ENCODE results near the gene IER3IP1.

Gene IER3IP1

DNA sequence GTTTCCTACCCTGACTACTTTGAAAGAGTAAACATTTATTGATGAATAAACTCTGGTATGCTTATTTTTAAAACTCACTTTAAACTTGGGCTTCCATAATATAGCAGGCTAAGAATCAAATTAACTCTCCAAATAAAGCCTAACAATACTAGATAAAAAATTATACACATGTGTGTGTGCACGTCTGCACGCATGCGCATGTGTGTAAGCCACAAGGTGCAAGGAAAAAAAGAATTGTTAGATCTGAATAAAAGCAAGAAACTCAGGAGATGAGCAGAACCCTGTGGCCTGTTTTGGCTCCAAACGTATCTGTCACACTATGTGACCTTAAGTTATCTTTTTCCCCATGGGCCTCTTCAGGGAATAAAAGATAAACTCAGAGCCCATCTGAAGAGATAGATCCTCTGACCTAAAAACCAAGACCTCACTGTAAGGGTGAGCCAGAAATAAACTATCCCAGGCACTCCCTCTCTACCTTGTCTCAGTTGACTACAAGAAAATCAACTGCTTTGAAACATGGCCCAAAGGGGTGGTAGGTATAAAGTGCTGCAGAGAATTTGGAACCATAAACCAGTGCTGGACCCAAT is 32.2 kb downstream of the IER3IP1 start:
- Mint-ChIP-seq H3K27me3 (no peaks in the 10 kb centered on the region), H3K4me1 (peaks cover 25% of the 10 kb centered on the region)
- ATAC-seq, result no peak

DNA sequence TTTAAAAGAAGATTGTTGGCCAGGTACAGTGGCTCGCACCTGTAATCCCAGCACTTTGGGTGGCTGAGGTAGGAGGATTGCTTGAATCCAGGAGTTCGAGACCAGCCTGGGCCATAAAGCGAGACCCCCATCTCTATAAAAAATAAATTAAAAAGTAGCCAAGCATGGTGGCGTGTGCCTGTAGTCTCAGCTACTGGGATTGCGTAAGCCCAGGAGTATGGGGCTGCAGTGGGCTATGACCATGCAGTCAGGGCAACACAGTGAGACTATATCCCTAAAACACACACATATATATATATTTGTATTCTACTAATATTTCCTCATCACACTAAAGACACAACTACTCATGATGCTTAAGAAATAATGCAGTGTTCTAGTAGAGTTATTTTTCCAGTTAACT is 33.0 kb downstream of the IER3IP1 start:
- no peak overlapping the region for H3K27ac Mint-ChIP-seq
- H3K36me3 Mint-ChIP-seq (ENCODE audit: low read depth), result peaks cover 19% of the 10 kb centered on the region
- H3K27me3 Mint-ChIP-seq, result no peaks in the 10 kb centered on the region
- peaks cover 18% of the 10 kb centered on the region for H3K4me1 Mint-ChIP-seq
- DNase-seq (no peak), ATAC-seq (no peak)
- no peaks in the 10 kb centered on the region for H3K9me3 Mint-ChIP-seq
- no peak overlapping the region for H3K4me3 Mint-ChIP-seq

More for the DNA sequence above, 32.2 kb downstream of the IER3IP1 start:
- H3K4me3 Mint-ChIP-seq, result no peak overlapping the region
- no peak overlapping the region for H3K27ac Mint-ChIP-seq
- DNase-seq, result no peak
- peaks cover 20% of the 10 kb centered on the region for H3K36me3 Mint-ChIP-seq (ENCODE audit: low read depth)
- H3K9me3 Mint-ChIP-seq, result no peaks in the 10 kb centered on the region

DNA sequence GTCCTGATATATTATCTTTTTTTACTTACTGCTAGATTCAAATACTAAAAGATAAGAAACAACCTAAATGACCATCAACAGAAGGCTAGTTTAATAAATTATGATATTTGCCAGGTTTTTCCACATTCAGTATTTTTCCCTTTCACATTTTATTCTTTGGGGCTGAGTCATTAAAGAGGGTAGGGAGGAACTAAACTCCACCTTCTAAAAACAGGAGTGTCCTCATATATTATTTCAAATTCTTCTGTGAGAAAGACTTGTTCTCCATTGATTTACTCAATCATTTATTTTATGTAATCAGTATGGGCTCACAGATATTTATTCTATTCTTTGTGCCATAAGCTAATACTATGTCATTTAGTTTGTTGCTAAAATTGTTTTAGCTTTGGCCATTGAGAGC is 34.9 kb downstream of the IER3IP1 start:
- Mint-ChIP-seq H3K27me3 (no peaks in the 10 kb centered on the region), H3K27ac (no peak overlapping the region), H3K4me1 (peaks cover 9% of the 10 kb centered on the region), H3K9me3 (no peaks in the 10 kb centered on the region), H3K4me3 (no peak overlapping the region), H3K36me3 (ENCODE audit: low read depth) (peaks cover 23% of the 10 kb centered on the region)
- DNase-seq (no peak), ATAC-seq (no peak)

DNA sequence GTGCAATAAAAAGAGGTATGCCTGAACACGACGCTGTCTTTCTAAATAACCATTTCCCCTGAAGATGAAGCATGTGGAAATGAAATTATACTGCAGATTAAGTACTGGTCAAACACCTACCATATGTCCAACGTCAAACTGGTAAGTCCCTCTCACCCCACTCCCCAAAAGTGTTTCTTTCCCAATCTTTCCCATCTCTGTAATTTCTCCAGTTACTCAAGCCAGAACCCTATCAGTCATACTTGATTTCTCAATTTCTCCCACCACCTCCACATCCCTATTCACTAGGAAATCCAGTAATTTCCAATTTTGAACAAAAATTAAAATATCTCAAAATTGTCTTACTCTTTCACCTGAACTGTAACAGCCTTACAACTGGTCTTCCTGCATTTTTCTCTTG is 55.0 kb downstream of the IER3IP1 start:
- no peak overlapping the region for H3K27ac Mint-ChIP-seq
- H3K27me3 Mint-ChIP-seq, result no peaks in the 10 kb centered on the region
- DNase-seq (no peak), ATAC-seq (no peak)
- no peaks in the 10 kb centered on the region for H3K9me3 Mint-ChIP-seq
- peaks cover 42% of the 10 kb centered on the region for H3K36me3 Mint-ChIP-seq (ENCODE audit: low read depth)
- peaks cover 20% of the 10 kb centered on the region for H3K4me1 Mint-ChIP-seq
- H3K4me3 Mint-ChIP-seq, result no peak overlapping the region

DNA sequence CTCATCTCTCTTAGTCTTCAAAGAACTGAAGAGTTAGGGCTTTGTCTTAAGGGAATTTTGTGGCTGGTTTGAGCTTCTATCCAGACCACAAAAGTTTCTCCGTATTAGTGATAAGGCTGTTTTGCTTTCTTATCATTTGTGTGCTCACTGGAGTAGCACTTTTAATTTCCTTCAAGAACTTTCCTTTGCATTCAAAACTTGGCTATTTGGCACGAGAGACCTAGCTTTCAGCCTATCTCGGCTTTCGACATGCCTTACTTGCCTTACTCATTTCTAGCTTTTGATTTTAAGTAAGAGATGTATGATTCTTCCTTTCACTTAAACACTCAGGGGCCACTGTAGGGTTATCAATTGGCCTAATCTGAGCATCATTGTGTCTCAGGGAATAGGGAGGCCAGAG is 55.7 kb downstream of the IER3IP1 start:
- Mint-ChIP-seq H3K36me3 (ENCODE audit: low read depth) (peaks cover 44% of the 10 kb centered on the region), H3K4me1 (peaks cover 20% of the 10 kb centered on the region), H3K4me3 (no peak overlapping the region), H3K9me3 (no peaks in the 10 kb centered on the region), H3K27me3 (no peaks in the 10 kb centered on the region), H3K27ac (peak overlapping the region; percentile 13)
- DNase-seq, result no peak
- ATAC-seq, result peak; percentile 83

DNA sequence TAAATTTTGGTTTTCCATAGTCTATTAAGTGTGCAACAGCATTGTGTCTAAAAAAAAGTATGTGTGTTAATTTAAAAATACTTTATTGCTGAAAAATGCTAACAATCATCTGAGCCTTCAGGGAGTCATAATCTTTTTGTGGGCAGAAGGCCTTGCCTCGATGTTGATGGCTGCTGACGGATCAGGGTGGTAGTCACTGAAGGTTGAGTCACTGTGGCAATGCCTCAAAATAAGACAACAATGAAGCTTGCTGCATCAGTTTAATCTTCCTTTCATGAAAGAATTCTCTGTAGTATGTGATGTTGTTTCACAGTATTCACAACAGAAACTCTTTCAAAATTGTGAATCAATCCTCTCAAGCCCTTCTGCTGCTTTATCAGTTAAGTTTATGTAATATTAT is 57.2 kb downstream of the IER3IP1 start:
- Mint-ChIP-seq H3K4me3 (no peak overlapping the region), H3K36me3 (ENCODE audit: low read depth) (peaks cover 42% of the 10 kb centered on the region), H3K4me1 (peaks cover 20% of the 10 kb centered on the region), H3K9me3 (no peaks in the 10 kb centered on the region), H3K27ac (no peak overlapping the region), H3K27me3 (no peaks in the 10 kb centered on the region)
- ATAC-seq (no peak), DNase-seq (no peak)

DNA sequence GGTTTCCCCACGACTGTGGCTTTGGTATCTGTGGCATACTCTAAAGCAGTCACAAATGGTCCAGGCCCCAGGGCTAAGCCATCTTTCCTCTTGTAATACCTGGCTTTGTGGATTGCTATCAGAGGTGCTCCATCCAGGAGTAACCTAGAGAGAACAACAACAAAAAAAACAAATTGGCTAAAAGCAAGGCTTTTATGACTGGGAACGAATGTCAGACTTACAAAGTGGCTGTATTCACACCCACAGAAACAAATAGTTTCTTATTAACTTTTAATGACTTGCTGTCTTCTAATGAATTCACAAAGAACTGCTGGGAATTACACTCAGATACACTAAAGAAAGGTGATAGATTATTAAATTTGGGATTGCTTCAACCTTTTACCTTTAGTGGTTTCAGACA is 61.0 kb downstream of the IER3IP1 start:
- Mint-ChIP-seq H3K27me3 (no peaks in the 10 kb centered on the region), H3K36me3 (ENCODE audit: low read depth) (peaks cover 47% of the 10 kb centered on the region), H3K9me3 (no peaks in the 10 kb centered on the region), H3K4me3 (no peak overlapping the region), H3K4me1 (peaks cover 3% of the 10 kb centered on the region), H3K27ac (no peak overlapping the region)
- ATAC-seq (no peak), DNase-seq (no peak)

DNA sequence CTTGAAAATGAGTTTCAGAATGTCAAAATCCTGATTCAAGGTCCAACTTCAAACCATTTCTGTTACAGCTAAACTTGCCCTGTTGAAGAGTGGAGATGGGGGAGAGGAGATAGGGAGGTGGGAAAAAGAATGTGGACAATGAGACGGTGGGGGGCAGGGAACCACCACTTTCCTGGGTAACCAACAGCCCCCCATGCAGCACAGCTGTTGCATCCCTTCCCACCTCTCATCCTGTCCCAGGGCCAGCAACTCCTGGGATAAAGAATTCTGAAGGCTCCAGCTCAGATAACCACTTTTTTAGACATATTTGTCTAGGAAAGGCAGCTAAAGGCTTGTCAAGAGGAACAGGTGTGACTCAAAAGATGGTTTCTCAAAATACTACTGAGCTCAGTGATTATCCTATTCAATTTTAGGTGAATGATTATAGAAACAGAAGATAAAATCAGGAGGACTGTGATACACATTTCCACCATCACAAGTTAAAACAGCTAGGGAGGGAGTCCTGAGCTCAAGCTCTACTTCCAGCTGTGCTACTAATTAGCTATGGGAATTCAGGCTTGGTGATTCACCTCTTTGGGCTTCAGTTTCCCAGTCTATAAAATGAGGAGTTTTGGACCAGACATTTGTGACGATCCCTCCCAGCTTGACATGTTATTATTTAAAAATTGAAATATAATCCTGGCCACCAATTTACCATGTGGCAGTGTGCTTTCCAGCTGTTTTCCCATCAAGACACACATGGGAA is 62.2 kb downstream of the IER3IP1 start:
- Mint-ChIP-seq H3K27ac (no peak overlapping the region), H3K9me3 (no peaks in the 10 kb centered on the region), H3K4me1 (no peaks in the 10 kb centered on the region), H3K27me3 (no peaks in the 10 kb centered on the region), H3K36me3 (ENCODE audit: low read depth) (peaks cover 35% of the 10 kb centered on the region), H3K4me3 (no peak overlapping the region)
- ATAC-seq (no peak), DNase-seq (no peak)

DNA sequence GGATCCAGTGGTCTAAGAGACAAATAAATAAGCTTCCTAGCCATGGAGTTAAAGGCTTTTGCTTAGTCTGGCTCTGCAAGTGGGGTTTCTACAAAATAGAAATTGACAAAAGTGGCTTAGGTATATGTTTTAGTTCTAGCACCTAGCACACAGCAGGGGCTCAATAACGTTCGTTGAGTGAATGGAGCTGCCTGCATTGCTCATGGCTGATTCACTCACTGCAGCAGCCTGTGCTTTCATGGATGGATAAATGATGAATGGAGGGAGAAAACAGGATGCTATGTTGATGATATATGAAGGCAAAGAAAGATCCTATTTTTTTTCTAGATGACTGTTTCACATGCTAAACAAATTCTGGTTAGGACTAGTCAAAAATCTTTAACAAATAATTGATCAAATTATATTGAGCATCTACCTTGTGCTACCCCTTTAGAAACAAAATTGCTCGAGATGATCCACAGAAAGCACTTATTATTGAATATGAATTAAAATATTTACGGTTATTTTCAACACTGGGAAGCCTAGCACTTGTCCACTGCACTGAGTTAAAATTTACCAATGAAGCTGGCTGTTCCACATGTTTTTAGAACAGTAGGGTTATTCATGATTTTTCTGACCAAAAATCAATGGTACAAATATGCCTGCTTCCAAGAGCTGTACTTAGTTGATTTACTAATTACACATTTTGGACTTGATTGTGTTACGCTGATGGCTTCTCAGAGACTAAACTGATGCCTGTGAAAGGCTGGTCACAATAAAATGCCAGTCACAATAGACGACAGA is 65.5 kb downstream of the IER3IP1 start:
- peaks cover 25% of the 10 kb centered on the region for H3K36me3 Mint-ChIP-seq (ENCODE audit: low read depth)
- H3K4me1 Mint-ChIP-seq, result no peaks in the 10 kb centered on the region

DNA sequence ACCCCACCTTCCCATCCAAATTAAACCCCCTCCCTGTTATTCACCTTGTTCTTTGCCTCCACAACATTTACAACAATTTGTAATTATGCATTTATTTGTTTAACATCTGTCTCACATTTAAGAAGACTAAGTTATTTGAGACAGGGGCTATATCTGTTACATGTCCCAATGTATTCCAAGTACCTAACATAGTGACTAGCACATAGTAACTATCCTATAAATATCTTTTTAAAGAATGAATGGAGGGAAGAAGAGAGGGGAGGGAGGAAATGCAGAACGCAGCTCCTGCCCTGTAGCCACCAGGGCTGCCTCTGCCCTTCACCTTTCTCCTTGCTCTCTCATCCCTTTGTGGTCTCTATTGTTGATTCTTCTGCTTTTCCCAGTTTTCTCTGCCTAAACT is 66.4 kb downstream of the IER3IP1 start:
- DNase-seq, result no peak
- H3K4me3 Mint-ChIP-seq, result no peak overlapping the region
- H3K27me3 Mint-ChIP-seq, result no peaks in the 10 kb centered on the region
- ATAC-seq, result no peak
- H3K27ac Mint-ChIP-seq, result no peak overlapping the region
- H3K36me3 Mint-ChIP-seq (ENCODE audit: low read depth), result peaks cover 25% of the 10 kb centered on the region
- H3K9me3 Mint-ChIP-seq, result no peaks in the 10 kb centered on the region
- H3K4me1 Mint-ChIP-seq, result no peaks in the 10 kb centered on the region

More for the DNA sequence above, 65.5 kb downstream of the IER3IP1 start:
- Mint-ChIP-seq H3K4me3 (no peak overlapping the region), H3K27me3 (no peaks in the 10 kb centered on the region), H3K27ac (no peak overlapping the region), H3K9me3 (no peaks in the 10 kb centered on the region)
- ATAC-seq (no peak), DNase-seq (no peak)

DNA sequence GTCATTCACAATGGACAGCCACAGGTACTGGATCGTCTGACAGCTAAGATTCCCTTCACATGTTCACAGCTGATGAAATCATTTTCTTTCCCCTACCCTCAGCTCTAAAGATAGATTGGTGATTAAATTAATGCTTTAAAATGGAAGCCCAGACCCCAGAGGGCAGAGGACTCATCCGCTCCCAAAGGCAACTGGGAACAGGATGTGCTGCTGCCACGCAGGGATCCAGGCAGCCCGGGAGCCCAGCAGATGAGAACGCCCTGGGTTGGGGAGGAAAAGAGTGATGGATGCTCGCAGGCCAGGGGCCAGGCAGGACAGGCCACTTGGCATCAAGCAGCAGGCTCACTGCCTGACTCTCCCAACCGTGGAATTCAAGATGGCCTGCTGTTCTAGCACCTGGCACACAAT is 67.2 kb downstream of the IER3IP1 start:
- Mint-ChIP-seq H3K36me3 (ENCODE audit: low read depth) (peaks cover 25% of the 10 kb centered on the region), H3K27me3 (no peaks in the 10 kb centered on the region), H3K4me3 (no peak overlapping the region), H3K9me3 (no peaks in the 10 kb centered on the region), H3K27ac (no peak overlapping the region), H3K4me1 (no peaks in the 10 kb centered on the region)
- ATAC-seq (no peak), DNase-seq (no peak)

DNA sequence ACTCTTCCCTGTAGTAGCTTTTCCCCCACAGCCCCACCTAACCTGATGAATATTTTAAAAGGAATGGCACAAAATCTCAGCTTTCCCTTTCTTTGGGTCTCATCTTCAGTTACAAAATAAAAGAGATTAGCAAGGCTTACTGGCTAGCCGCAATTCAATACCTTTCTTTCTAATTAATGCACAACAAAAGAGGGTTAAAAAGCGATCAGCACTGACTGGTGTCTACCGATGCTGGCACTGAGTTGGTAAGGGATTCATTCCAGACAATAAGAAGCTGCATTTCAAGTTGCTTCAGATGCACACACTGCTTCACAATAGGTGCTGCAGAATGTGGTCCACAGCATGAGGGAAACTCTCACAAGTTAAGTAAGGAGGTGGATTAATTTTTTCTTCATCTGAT is 67.8 kb downstream of the IER3IP1 start:
- H3K27ac Mint-ChIP-seq, result no peak overlapping the region
- ATAC-seq (no peak), DNase-seq (no peak)
- no peaks in the 10 kb centered on the region for H3K4me1 Mint-ChIP-seq
- peaks cover 19% of the 10 kb centered on the region for H3K36me3 Mint-ChIP-seq (ENCODE audit: low read depth)
- H3K9me3 Mint-ChIP-seq, result no peaks in the 10 kb centered on the region
- H3K4me3 Mint-ChIP-seq, result no peak overlapping the region
- no peaks in the 10 kb centered on the region for H3K27me3 Mint-ChIP-seq

Data from activated naive CD8-positive, alpha-beta T cell treated with anti-CD3 and anti-CD28 coated beads, Interleukin-2, amount 50 U/mL, for 24 hours (primary cell).